ENCODE results near the gene MBNL1. TPM values are rescaled to one million over a fixed set of nuclear protein-coding genes. Genes with fewer than 3 reads are reported as not detected.
"Not testable (repeated sequence)": the region's sequence is repeated elsewhere in the genome, so short reads cannot be mapped to it uniquely, and the experiment has no call there.

MBNL1 gene
- total RNA-seq, 1 experiment from 2014 or later = 201 TPM

DNA sequence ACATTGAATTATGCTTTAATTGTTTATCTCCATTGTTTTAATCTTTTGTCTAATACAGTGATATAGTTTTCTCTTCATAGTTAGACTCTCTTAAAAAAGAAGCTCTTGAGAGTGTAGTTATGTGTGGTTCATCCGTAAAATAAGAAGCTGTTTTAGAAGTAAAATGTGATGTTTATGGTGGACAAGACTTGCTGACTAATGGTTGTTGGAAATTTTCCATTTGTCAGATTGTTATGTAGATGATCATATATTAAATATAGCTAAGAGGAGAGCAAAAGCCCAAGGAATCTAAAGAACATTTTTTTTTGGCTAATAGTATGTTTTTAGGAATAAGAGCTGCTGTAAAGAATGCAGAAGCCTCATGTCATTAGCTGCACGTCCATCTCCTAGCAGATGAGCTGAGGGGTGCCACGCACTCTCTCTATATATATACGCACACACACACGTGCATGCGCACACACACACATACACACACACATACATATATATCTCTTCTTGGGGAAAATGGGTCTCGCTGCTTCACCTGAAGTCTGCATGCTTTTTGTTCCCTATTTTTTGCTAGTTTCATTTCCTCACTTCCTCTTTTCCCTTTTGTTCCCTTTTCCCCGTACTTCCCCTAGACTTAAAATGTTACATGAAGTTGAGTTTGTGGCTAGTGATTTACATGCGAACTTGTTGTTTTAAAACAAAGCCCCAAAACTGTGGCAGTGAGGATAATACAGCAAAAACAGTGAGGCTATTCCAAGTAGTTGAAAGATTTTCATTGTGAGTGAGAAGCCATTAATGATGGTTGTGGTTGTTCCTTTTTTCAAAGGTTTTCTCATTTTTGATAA lies 107.8 kb downstream of the MBNL1 start:
- no peak for DNase-seq (ENCODE audit: low read depth)

DNA sequence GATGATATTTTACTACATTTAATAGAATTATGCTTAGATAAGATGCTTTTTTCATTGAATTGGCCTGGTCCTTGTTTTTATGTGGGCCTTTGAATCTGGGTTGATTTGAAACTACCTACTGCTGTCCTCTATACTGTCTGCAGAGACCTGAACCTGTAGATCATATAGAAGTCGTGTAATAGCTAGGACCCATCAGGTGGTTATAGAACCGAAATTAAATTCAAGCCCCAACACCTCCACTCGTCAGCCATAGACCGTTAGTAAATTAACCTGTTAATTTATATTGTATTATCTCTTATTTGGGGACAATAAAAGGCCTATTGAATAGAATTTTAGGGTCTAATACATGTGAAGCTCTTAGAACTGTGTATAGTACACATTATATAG lies 108.4 kb downstream of the MBNL1 start:
- DNase-seq (ENCODE audit: low read depth) = no peak

DNA sequence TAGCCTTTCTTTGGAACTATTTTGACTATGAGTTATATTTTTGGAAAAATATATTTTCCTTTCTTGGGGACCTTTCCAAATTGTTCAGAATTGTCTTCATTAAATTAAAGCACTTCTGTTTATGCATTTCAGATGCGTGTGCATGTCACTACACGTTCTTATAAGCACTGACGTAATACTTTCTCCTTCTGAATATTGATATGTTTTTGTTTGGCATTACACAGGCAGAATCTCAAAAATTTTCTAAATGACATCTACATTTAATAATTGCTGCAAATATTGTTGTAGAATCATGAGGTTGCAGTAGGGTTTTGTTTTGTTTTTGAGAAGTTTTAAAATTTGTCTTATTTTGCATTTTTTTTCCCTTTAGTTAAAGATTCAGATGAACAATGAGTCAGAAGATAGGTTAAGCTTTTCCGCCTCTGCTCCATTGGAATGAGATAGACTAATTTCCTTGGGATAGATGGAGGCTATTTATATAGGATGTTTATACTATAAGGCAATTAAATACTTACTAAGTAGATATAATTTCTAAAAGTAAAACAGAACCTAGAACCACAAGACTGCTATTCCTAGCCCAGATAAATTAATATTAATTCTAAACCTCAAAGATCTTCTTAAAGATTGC lies 110.8 kb downstream of the MBNL1 start:
- DNase-seq (ENCODE audit: low read depth) = no peak

DNA sequence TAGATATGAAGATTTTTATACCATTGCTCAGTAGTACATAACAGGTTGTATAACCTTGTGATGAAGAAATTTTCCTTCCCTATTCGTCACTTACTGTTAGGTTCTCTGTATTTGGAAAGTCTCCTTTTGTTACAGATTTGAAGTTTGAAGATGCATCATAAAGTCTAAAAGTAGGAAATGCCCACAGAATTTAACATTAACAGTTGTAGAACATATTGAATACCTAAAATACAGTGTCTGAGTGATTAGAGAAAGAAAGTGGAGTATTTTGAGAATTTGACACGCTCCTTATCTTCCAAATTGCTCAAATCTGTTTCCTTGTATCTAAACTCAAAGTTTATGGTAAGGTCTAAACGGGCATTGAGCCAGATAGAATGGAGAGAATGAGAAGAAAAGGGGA lies 111.3 kb downstream of the MBNL1 start:
- no peak for DNase-seq (ENCODE audit: low read depth)

DNA sequence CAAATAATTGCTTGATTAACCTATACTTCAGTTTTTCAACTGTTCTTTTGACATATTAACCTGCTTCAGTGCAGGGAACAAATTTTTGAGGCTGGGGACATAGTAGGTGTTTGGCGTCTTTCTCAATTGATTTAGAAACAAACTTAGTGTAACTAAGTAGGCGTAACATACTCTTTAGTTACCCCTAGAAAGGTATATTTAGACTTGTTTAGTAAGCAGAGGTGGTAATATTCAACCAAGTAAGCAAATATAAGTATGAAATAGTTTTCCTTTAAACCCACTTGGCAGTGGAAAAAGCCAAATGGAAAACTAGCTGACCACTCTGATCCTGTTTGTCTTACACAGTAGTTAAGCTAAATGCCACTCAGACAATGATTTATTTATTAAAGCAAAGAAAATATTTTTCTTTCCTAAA lies 113.2 kb downstream of the MBNL1 start:
- no peak for DNase-seq (ENCODE audit: low read depth)

DNA sequence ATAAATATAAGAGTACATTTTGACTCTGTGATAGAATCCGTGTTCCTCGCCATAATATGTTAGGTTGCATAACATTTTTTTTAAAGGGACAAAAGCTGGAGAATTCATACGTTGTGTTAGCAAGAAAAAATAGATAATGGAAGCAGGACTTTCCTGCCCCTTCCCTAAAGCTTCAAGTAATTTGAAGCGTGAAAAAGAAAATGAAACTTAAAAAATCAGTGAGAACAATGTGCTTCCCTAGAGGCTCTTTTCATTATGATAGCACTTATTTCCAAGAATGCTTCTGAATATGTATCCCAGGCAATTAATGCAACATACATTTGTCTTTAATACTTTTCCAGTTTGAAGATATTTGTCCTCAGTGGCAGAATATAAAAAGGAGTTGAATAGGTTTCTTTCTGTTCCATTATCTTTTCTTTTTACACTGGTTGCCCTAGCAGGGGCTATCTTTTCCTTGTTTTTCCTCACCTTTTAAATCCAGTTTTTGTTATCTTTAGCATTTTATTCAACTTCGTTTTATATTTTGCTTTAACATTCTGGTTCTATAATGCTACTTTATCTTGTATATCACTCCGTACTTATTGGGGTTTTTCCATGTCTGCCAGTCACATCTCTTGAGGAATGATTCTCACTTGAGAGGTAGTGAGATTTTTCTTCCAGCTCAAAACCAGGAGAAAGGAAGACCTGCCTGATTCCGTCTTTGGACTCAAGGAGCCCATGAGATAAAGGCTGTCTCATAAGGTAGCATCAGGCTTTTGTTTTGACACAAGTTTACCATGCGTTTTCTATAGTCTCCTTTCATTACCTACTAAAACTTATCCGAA lies 113.8 kb downstream of the MBNL1 start:
- DNase-seq (ENCODE audit: low read depth) = peak; percentile 46

DNA sequence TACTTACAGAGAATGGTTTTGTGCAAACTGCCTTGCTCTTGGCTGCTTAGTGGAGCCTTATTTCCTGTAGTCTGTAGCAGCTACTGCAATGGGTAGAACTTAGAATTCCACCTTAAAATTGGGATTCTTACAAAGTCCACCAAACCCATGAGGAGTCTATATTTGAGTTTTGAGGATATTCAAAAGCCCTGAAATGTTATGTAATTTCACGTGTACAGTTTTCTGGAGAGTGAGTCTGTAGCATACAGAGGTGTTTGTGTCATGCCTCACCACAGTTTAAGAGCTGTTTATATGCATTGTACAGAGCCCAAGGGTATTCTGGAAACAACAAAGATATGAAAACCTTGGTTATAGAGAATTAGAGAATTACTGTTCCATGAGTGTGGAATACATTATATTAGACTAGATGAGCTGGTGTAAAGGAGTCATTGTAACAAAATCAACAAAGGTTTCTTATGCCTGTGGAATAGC lies 114.4 kb downstream of the MBNL1 start:
- DNase-seq (ENCODE audit: low read depth) = no peak

DNA sequence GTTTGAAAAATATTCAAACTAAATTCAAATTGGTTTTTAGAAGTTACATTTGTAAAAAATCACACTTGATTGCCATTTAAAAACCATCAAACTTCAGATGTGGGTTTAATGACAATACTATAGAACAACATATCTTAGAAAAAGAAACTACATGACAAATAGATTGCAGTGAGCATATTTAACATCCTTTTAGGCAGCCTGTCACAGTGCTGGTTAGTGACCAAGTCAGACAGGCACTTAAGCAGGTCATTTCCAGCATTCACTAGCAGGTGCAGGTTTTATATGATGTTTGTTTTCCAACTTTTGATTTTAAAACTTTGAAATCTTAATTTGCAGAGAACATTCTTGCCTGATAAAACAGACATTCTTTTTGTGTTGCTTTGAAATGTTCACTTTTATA lies 115.7 kb downstream of the MBNL1 start:
- no peak for DNase-seq (ENCODE audit: low read depth)

DNA sequence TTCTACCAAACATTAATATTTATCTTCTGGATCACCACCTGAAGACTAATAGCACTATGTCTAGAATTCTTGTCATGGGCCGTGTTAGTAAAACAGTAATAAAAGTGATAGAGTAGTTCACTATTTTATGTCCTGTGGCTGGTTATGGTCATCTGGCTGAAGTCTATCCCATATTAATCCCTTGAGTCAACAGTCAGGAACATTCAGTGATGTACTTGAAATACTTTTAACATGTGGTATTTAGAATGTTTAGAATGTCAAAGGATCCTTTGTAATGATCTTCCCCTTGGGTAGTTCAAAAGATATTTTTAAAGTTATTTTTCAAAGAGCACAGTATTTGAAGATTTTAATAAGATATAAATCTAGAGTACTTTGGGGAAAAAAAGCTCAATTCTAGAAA lies 117.0 kb downstream of the MBNL1 start:
- peak; percentile 68 for DNase-seq (ENCODE audit: low read depth)

DNA sequence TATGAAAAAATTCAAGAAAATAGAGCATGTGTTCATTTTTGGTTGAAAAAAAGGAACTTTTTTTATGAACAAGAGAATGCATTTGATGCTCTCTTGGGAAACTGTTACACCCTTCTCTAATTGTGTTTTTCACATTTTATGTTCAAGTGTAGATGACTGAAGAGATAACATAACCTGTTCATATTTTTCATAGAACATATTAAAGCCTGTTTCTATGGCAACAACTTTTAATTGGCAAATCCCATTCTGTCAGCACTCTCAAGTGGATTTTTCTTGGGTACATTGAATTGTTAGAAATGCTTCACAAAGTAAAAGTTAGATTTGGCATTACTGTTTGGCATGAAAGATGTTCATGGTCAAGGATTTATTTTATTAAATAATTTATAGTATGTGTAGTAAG lies 117.5 kb downstream of the MBNL1 start:
- DNase-seq (ENCODE audit: low read depth) = no peak

DNA sequence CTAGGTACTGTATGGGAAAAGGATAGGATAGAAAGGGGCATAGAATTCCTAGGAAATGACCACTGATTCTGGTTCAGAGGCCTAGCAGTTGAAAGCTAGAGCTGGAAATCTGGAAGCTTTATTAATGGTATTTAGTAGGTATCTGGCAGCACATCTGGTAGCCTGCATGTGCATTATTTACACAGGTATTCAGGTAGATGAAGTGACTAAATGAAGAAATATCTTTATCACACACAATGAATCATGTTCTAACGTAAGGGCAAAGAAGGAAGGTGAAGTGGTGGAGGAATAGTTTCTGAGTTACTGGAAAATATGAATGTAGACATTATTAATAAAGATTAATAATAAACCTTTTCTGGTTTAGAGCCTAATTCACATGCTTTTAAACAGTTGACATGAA lies 119.9 kb downstream of the MBNL1 start:
- DNase-seq (ENCODE audit: low read depth) = no peak

DNA sequence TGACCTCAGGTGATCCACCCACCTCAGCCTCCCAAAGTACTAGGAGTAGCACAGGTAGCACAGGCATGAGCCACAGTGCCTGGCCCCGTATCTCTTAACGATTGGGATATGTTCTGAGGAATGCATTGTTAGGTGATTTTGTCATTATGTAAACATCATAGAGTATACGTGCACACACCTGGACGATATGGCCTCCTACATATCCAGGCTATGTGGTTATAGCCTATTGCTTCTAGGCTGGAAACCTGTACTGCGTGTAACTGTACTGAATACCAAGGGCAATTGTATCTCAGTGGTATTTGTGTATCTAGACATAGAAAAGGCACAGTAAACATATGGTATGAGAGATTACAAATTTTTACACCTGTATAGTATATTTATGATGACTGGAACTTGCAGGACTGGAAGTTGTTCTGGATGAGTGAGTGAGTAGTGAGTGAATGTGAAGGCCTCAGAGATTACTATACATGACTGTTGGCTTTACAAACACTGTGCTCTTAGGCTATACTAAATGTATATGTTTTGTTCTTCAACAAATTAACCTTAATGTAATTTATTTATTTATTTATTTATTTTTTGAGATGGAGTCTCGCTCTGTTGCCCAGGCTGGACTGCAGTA lies 120.7 kb downstream of the MBNL1 start:
- no peak for DNase-seq (ENCODE audit: low read depth)

DNA sequence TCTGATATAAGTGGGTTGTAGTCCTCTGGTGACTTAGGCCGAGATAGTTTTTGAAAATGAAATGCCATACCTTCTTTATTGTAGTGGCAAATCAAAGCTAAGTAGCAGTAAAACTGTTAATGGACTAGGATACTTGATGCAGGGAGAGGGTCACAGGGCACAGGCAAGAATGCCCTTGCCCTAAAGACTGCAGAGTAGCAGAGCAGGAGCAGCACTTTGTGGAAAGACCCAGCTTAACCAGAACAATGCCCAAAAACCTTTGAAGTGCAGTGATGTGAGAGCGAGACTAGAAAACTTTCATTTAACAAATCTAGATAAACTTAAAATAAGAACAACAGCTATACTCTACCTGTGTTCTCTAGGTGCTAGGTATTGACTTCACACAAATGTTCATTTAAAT lies 121.9 kb downstream of the MBNL1 start:
- DNase-seq (ENCODE audit: low read depth) = no peak

DNA sequence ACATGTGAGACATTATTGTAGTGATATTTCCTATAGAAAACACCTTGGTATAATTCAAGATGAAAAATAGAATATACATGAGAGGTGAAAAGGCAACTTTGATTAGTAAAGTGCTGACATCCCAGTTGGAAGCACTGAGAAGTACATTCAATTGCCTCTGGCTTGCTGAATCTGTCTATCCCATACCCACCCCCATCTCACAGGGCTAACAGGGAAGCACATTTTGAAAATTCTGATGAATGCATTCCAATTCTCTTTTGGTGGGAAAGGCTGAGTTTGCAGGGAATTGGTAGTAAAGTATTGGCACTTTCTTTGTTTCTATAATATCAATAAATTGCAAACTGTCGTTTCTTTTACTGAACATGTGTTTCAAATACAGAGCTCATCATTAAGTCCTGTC lies 122.9 kb downstream of the MBNL1 start:
- DNase-seq (ENCODE audit: low read depth) = no peak

DNA sequence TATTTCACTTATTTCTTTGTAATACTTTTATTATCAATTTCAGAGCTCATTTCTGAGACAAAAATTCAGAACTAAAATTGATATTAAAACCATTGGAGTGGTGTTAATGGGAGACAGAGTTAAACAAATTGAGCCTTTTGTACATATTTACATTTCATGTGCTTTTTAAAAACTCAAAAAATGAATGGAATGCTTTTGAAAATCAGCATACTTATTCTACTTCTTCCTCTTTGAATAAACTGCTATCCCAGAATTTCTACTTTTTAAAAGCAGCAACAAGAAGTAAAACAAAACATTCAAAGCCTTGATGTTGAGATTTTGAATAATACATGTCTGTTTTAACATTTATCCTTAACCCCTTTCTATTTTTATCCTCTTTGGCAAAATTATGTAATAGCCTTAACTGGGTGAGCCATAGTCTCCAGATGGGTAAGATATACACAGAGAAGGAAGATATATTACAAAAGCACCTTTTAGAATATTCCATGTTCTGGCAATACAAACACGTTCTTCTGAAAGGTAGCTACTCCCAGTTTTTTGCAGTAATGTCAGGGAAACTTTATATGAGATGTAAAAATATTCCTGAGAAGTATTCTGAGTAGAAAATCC lies 123.6 kb downstream of the MBNL1 start:
- no peak for DNase-seq (ENCODE audit: low read depth)

DNA sequence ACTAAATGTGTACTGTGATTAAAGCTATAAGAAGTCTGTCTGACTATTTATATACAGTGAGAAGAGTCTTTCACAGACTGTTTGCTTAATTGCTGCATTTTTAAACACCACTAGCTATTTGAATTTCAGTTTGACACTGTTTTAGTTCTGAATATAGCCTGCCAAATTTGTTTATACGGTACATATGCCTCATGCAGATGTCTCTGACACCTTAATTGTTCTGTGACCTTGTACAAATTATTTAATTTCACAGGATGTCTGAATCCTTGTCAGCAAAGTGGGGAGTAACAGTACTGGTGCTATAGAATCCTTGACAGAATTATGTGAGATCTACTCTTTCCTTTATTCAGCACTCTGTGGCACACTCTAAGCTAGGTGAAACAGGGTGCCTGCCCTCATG lies 125.5 kb downstream of the MBNL1 start:
- no peak for DNase-seq (ENCODE audit: low read depth)

DNA sequence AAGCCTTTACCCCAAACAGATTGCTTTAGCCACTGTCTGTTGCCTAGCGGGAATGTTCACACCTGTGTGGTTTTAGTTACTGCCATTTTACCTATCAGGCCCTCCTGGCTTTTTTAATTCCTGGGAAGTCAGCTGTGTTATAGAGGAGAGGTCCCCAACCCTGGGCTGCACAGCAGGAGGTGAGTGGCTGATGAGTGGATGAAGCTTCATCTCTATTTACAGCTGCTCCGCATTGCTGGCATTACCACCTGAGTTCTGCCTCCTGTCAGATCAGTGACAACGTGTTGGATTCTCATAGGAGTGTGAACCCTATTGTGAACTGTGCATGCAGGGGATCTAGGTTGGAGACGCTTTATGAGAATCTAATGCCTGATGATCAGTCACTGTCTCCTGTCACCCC lies 127.0 kb downstream of the MBNL1 start:
- DNase-seq (ENCODE audit: low read depth) = no peak

DNA sequence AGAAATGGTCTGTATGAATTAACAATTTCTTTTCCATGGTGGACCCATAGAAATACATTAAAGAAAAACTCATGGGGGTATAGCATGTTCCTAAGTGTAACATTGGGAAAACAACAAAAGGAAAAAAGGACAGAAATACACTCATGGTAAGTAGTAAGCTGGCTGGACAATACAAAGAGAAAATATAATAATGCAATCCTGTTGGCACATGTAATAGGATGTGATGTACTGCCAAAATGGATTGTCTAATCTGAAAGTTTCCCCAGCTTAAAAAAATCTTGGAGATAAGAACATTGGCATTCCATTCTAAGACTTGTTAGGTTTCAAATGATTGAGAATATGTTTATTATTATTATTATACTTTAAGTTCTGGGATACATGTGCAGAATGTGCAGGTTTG lies 128.1 kb downstream of the MBNL1 start:
- no peak for DNase-seq (ENCODE audit: low read depth)

DNA sequence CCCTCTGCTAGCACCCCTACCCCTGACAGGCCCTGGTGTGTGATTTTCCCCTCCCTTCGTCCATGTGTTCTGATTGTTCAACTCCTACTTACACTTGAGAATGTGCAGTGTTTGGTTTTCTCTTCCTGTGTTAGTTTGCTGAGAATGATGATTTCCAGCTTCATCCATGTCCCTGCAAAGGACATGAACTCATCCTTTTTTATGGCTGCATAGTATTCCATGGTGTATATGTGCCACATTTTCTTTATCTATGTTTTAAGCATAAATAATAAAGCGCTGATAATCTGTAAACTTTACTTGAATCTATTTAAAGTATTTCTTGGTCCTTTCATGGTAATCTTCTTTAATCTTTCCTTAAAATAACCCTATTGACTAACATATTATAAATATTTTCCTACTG lies 128.6 kb downstream of the MBNL1 start:
- not testable (repeated sequence) for DNase-seq (ENCODE audit: low read depth)

DNA sequence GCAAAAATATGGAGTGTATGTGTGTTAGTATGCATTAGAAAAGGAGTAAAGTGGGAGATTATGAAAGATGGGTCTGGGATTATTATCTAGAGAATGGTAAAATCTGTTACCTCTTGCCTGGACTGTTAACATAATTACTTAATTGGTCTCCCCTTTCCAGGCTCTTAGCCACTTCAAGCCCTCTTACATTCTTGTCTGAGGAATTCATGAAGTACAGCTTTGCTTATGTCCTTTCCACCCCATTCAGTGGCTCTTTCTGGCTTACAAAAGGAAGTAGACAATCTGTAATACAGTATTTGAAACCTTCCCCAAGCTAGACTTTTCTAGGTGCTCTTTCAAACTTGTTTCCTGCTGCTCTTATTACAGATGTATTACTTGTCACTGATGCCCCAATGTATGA lies 129.8 kb downstream of the MBNL1 start:
- peak; percentile 45 for DNase-seq (ENCODE audit: low read depth)

DNA sequence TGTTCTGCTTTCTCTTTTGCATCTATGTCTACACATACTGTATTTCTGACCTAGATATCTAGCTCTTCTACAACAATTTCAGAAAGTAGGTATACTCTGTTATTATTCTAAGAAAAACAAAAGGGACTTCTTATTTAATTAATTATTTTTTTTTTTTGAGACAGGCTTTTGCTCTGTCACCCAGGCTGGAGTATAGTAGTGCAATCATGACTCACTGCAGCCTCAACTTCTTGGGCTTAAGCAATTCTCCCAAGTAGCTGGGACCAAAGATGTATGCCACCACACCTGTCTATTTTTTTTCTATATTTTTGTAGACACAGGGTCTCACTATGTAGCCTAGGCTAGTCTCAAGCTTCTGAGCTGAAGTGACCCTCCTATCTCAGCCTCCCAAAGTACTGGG lies 130.6 kb downstream of the MBNL1 start:
- peak; percentile 79 for DNase-seq (ENCODE audit: low read depth)

DNA sequence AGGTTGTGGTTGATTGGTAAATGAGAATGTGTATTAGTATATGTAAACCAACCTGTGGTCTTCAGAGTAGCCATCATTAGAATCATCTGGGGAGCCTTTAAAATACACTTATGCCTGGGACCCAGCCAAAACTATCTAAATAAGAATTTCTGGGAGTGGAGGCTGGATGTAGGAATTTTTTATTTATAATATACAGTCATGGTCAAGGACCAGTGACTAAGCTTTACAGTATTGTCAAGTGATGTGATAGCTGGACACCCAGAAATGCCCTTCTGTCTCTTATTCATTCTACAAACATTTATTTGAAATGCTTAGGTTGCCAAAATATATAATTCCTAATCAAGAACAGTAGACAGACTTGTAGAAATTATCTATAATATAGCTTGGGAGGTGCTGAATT lies 132.2 kb downstream of the MBNL1 start:
- peak; percentile 61 for DNase-seq (ENCODE audit: low read depth)

All from M059J (cell line).